Endothelial cell of umbilical vein (primary cell): ENCODE data around the gene SEBOX. TPM values are rescaled to one million over a fixed set of nuclear protein-coding genes. Genes with fewer than 3 reads are reported as not detected.

Source experiments
- BruUV-seq: library from RNA; stranded (reverse); fragments of 400-500 nt; replicated peaks from 2 replicates; lab custom pipeline; 2021; lab: Mats Ljungman, UMichigan
- CTCF ChIA-PET: fragments of 300-600, 350-600 bp; sonication (Branson Sonifier 250); formaldehyde crosslinking; loops from one replicate; lab custom pipeline; 2021; ENCODE audit warnings: antibody characterized with exemption, inconsistent platforms; lab: Charles Lee
- POLR2A ChIA-PET: fragments of 300-600, 350-600 bp; sonication (Branson Sonifier 250); formaldehyde crosslinking; loops from one replicate; lab custom pipeline; 2021; ENCODE audit warnings: antibody characterized with exemption, inconsistent platforms; lab: Charles Lee
- DNase-seq: peaks from one replicate; pipeline ENCODE4 v3.0.0-alpha.2; 2011; ENCODE audit warnings: low read depth, low spot score
- FAIRE-seq: peaks from 2 replicates; lab custom pipeline; 2011; peaks lifted over from hg19 to GRCh38; lab: Jason Lieb, UNC
- H2AFZ ChIP-seq: 2 replicates; pipeline ENCODE4 v1.6.0; 2012; ENCODE audit warnings: low read depth, low read length, control low read depth, inconsistent platforms
- H3K27ac ChIP-seq: 2 replicates; pipeline ENCODE4 v1.5.1; 2011; ENCODE audit warnings: low read depth, mild to moderate bottlenecking, control low read depth, low read length, moderate library complexity; ENCODE audit not compliant: insufficient read depth
- H3K27me3 ChIP-seq, 2 experiments: 2 replicates each; pipeline versions ENCODE4 v1.6.0 to v1.6.1; 2011; ENCODE audit warnings: low read length in 2 of 2, mixed read lengths in 1 of 2; ENCODE audit not compliant: control insufficient read depth in 2 of 2, insufficient read depth in 2 of 2
- H3K36me3 ChIP-seq, 2 experiments: 2 replicates in 1 of 2; 3 replicates in 1 of 2; pipeline ENCODE4 v1.5.1; 2011; ENCODE audit warnings: low read length in 2 of 2, mild to moderate bottlenecking in 1 of 2, moderate library complexity in 1 of 2; ENCODE audit not compliant: control insufficient read depth in 2 of 2, insufficient read depth in 2 of 2; ENCODE audit errors: extremely low read depth in 1 of 2
- H3K4me1 ChIP-seq: 3 replicates; pipeline ENCODE4 v1.5.1; 2011; ENCODE audit warnings: mild to moderate bottlenecking, low read length; ENCODE audit not compliant: control insufficient read depth, insufficient read depth; ENCODE audit errors: extremely low read depth
- H3K4me2 ChIP-seq: 2 replicates; pipeline ENCODE4 v1.6.1; 2011; ENCODE audit warnings: low read length, control low read depth, mixed read lengths; ENCODE audit not compliant: insufficient read depth
- H3K4me3 ChIP-seq, 3 experiments: fragments of 200-600 bp in 1 of 3; sonication (generic), shearing (Covaris generic) in 1 of 3; replicated peaks in 1 of 3; 2 replicates each; pipeline ENCODE4 v1.5.1; 2011 to 2016; ENCODE audit warnings: control low read depth in 3 of 3, low read length in 3 of 3, mild to moderate bottlenecking in 2 of 3, inconsistent platforms in 1 of 3, low read depth in 1 of 3, moderate library complexity in 1 of 3; ENCODE audit not compliant: insufficient read depth in 1 of 3
- H3K79me2 ChIP-seq: 2 replicates; pipeline ENCODE4 v1.6.0; 2012; ENCODE audit warnings: low read length, inconsistent platforms; ENCODE audit not compliant: control insufficient read depth, insufficient read depth
- H3K9ac ChIP-seq: replicated peaks from 2 replicates; pipeline ENCODE3; 2011; ENCODE audit warnings: low read length, control low read depth; ENCODE audit not compliant: insufficient read depth; ENCODE audit errors: extremely low read depth
- H3K9me1 ChIP-seq: replicated peaks from 3 replicates; pipeline ENCODE4 v1.6.0; 2011; ENCODE audit warnings: mild to moderate bottlenecking, low read length; ENCODE audit not compliant: control insufficient read depth, insufficient read depth; ENCODE audit errors: extremely low read depth
- H3K9me3 ChIP-seq: replicated peaks from 2 replicates; pipeline ENCODE4 v1.5.1; 2012; ENCODE audit warnings: low read length, inconsistent platforms; ENCODE audit not compliant: control insufficient read depth, insufficient read depth
- H4K20me1 ChIP-seq: replicated peaks from 2 replicates; pipeline ENCODE3; 2011; ENCODE audit warnings: mild to moderate bottlenecking, low read length; ENCODE audit not compliant: control insufficient read depth, insufficient read depth; ENCODE audit errors: extremely low read depth
- EZH2 ChIP-seq: IDR thresholded peaks from 2 replicates; pipeline ENCODE4 v1.6.1; 2012; ENCODE audit warnings: borderline replicate concordance, low read depth, mild to moderate bottlenecking, moderate library complexity, low read length, inconsistent platforms; ENCODE audit not compliant: severe bottlenecking
- FOS ChIP-seq: IDR thresholded peaks from 2 replicates; pipeline ENCODE4 v1.6.1; 2011; ENCODE audit warnings: mild to moderate bottlenecking, low read length, moderate library complexity, borderline replicate concordance; ENCODE audit not compliant: insufficient read depth
- GATA2 ChIP-seq: IDR thresholded peaks from 2 replicates; pipeline ENCODE4 v1.7.0; 2011; ENCODE audit warnings: low read depth, mild to moderate bottlenecking, moderate library complexity, mixed read lengths, low read length; ENCODE audit not compliant: insufficient read length, insufficient read depth
- JUN ChIP-seq: IDR thresholded peaks from 2 replicates; pipeline ENCODE4 v1.6.1; 2011; ENCODE audit warnings: borderline replicate concordance, low read depth; ENCODE audit not compliant: insufficient read length, insufficient read depth
- MYC ChIP-seq: IDR thresholded peaks from one replicate; pipeline ENCODE4 v1.6.1; 2011; ENCODE audit warnings: mild to moderate bottlenecking, low read depth, low read length
- POLR2A ChIP-seq: IDR thresholded peaks from 2 replicates; pipeline ENCODE4 v1.6.1; 2012; ENCODE audit warnings: low read depth, mild to moderate bottlenecking, control low read depth, low read length
- POLR2AphosphoS5 ChIP-seq: IDR thresholded peaks from 2 replicates; pipeline ENCODE4 v1.6.1; 2012; ENCODE audit warnings: low read depth, mild to moderate bottlenecking, control low read depth, low read length, moderate library complexity; ENCODE audit not compliant: insufficient read depth
- dilution Hi-C: fragments of 300-500 bp; cut with MboI; formaldehyde crosslinking; loops from one replicate; pipeline ENCODE4 v1.15.0; 2019; ENCODE audit warnings: low sequenced_read_pairs; ENCODE audit not compliant: extremely low pct_ligation_motif_present
- intact Hi-C: fragments of 100-400 bp; cut with micrococcal nuclease; formaldehyde crosslinking; loops from one replicate; pipeline ENCODE4 v1.10.0; 2022
- polyA plus RNA-seq, 4 experiments: library from polyadenylated mRNA; depleted of rRNA in 3 of 4; stranded (reverse) in 3 of 4; unstranded in 1 of 4; fragments of >200 nt; gene quantifications; 2 replicates each; pipeline versions ENCODE4 v1.2.1 to v1.2.3, GENCODE V29; 2011 to 2012; ENCODE audit warnings: missing spikeins in 1 of 4
- total RNA-seq: library from RNA; stranded (reverse); gene quantifications from 2 replicates; pipeline ENCODE4 v1.2.3, GENCODE V29; 2021
- TF ChIP-seq, protein P1 (sequence below): IDR thresholded peaks from 2 replicates; pipeline ENCODE4 v1.6.1; 2011; ENCODE audit not compliant: insufficient read depth, insufficient read length
- TF ChIP-seq, protein P2 (sequence below), 2 donors: IDR thresholded peaks; 1 replicate in 1 of 2; 2 replicates in 1 of 2; pipeline ENCODE4 v1.5.1; 2011; ENCODE audit warnings: low read length in 2 of 2, mild to moderate bottlenecking in 2 of 2, moderate library complexity in 2 of 2, control low read depth in 1 of 2, inconsistent platforms in 1 of 2, low read depth in 1 of 2; ENCODE audit not compliant: insufficient read depth in 1 of 2; ENCODE audit errors: extremely low read depth in 1 of 2

SEBOX gene
- total and polyA plus RNA-seq, 2 donors (not counting 3 experiments of a cell fraction or from before 2014, with no cell fraction given), result not detected

DNA sequence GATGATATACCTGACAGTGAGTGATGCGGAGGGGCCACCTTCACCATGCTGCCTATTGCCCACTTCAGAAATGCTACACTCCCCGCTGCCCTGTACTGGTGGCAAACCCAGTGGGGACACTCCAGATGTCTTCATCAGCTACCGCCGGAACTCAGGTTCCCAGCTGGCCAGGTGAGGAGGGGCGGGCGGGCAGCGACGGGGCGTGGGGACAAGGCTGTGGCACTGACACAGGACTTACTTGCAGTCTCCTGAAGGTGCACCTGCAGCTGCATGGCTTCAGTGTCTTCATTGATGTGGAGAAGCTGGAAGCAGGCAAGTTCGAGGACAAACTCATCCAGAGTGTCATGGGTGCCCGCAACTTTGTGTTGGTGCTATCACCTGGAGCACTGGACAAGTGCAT is 23.1 kb upstream of the SEBOX start:
- Histone ChIP-seq H3K9me1 (no peaks in the 10 kb centered on the region), H3K79me2 (no peaks in the 10 kb centered on the region), H3K4me2 (no peak overlapping the region), H4K20me1 (no peaks in the 10 kb centered on the region), H3K4me1 (peaks cover 3% of the 10 kb centered on the region), H3K9ac (no peak overlapping the region), H2AFZ (no peak overlapping the region), H3K9me3 (no peaks in the 10 kb centered on the region), H3K27ac (no peak overlapping the region), H3K4me3 (no peak overlapping the region), H3K36me3 (peaks cover 0 to 2% of the 10 kb centered on the region in 2 experiments), H3K27me3 (peaks cover 4 to 12% of the 10 kb centered on the region in 2 experiments)
- intact Hi-C loops, result no loop called here
- DNase-seq, result no peak
- ChIA-PET CTCF (interaction anchor here (1.5 kb wide), 1 partner anchor 28 kb away, joined by 7 read pairs; no protein-coding TSS in a partner anchor), POLR2A (interaction anchor here (0.6 kb wide), 1 partner anchor 8 kb away, joined by 3 read pairs; no protein-coding TSS in a partner anchor)
- no peak for TF ChIP-seq POLR2AphosphoS5
- TF ChIP-seq POLR2A, result no peak
- no peak for TF ChIP-seq GATA2
- TF ChIP-seq, protein P1, sequence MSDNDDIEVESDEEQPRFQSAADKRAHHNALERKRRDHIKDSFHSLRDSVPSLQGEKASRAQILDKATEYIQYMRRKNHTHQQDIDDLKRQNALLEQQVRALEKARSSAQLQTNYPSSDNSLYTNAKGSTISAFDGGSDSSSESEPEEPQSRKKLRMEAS, result no peak
- no peak for TF ChIP-seq MYC
- no peak for TF ChIP-seq EZH2
- TF ChIP-seq JUN, result no peak
- TF ChIP-seq, protein P2, sequence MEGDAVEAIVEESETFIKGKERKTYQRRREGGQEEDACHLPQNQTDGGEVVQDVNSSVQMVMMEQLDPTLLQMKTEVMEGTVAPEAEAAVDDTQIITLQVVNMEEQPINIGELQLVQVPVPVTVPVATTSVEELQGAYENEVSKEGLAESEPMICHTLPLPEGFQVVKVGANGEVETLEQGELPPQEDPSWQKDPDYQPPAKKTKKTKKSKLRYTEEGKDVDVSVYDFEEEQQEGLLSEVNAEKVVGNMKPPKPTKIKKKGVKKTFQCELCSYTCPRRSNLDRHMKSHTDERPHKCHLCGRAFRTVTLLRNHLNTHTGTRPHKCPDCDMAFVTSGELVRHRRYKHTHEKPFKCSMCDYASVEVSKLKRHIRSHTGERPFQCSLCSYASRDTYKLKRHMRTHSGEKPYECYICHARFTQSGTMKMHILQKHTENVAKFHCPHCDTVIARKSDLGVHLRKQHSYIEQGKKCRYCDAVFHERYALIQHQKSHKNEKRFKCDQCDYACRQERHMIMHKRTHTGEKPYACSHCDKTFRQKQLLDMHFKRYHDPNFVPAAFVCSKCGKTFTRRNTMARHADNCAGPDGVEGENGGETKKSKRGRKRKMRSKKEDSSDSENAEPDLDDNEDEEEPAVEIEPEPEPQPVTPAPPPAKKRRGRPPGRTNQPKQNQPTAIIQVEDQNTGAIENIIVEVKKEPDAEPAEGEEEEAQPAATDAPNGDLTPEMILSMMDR (IDR thresholded peaks at IDR 0.05; ENCODE audit: extremely low read depth in 1 of 2, insufficient read depth in 1 of 2, low read depth in 1 of 2, low read length in 2 of 2), result no peak
- TF ChIP-seq FOS, result no peak
- no TSS peak for BruUV-seq
- dilution Hi-C loops, result no loop called here
- no peak for FAIRE-seq
